OCI-LY7 (cell line): ENCODE data around the gene SYT9. TPM values are rescaled to one million over a fixed set of nuclear protein-coding genes. Genes with fewer than 3 reads are reported as not detected.

Experiments
- BruUV-seq: library from RNA; stranded (reverse); fragments of 400-500 nt; replicated peaks from 2 replicates; lab custom pipeline; 2021; lab: Mats Ljungman, UMichigan
- CTCF ChIA-PET: fragments of 300-600 bp; sonication (Branson Sonifier 250); formaldehyde crosslinking; loops from one replicate; lab custom pipeline; 2022; ENCODE audit warnings: antibody characterized with exemption; ENCODE audit not compliant: unreplicated experiment; lab: Charles Lee
- POLR2A ChIA-PET: fragments of 300-600 bp; sonication (Branson Sonifier 250); formaldehyde crosslinking; loops from one replicate; lab custom pipeline; 2022; ENCODE audit warnings: antibody characterized with exemption; lab: Charles Lee
- DNase-seq: peaks from one replicate; pipeline ENCODE4 v3.0.0-alpha.2; 2015; ENCODE audit warnings: low spot score
- H2AFZ ChIP-seq: fragments of 200-600 bp; sonication (generic), shearing (Covaris generic); 2 replicates; pipeline ENCODE4 v1.6.1; 2014; ENCODE audit warnings: mild to moderate bottlenecking, antibody characterized with exemption, low read length, moderate library complexity
- H3K27ac ChIP-seq: fragments of 200-600 bp; sonication (generic); 2 replicates; pipeline ENCODE4 v1.5.1; 2014; ENCODE audit warnings: mixed run types, low read depth, mild to moderate bottlenecking, moderate library complexity, low read length, inconsistent platforms; ENCODE audit not compliant: poor library complexity, severe bottlenecking
- H3K36me3 ChIP-seq: fragments of 200-600 bp; sonication (generic); 2 replicates; pipeline ENCODE4 v1.6.1; 2014; ENCODE audit warnings: mild to moderate bottlenecking, antibody characterized with exemption, low read length, moderate library complexity, mixed read lengths; ENCODE audit not compliant: insufficient read depth
- H3K4me1 ChIP-seq: fragments of 200-600 bp; sonication (generic); 2 replicates; pipeline ENCODE4 v1.5.1; 2014; ENCODE audit warnings: mild to moderate bottlenecking, low read length; ENCODE audit not compliant: insufficient read depth, poor library complexity, severe bottlenecking
- H3K4me2 ChIP-seq: fragments of 200-600 bp; sonication (generic); 2 replicates; pipeline ENCODE4 v1.6.1; 2014; ENCODE audit warnings: mild to moderate bottlenecking, low read length
- H3K4me3 ChIP-seq: fragments of 200-600 bp; sonication (generic); 2 replicates; pipeline ENCODE4 v1.5.1; 2014; ENCODE audit warnings: mild to moderate bottlenecking, low read depth, low read length; ENCODE audit not compliant: poor library complexity, severe bottlenecking
- H3K79me2 ChIP-seq: fragments of 200-600 bp; sonication (generic); 2 replicates; pipeline ENCODE4 v1.6.1; 2016; ENCODE audit warnings: low read depth, mild to moderate bottlenecking, low read length, moderate library complexity, mixed read lengths; ENCODE audit not compliant: insufficient read depth
- H3K9me2 ChIP-seq: fragments of 200-600 bp; sonication (generic); 2 replicates; pipeline ENCODE4 v1.6.1; 2016; ENCODE audit warnings: mild to moderate bottlenecking, low read length, mixed read lengths; ENCODE audit not compliant: insufficient read depth
- H3K9me3 ChIP-seq: fragments of 200-600 bp; sonication (generic); 2 replicates; pipeline ENCODE4 v1.6.1; 2014; ENCODE audit warnings: mild to moderate bottlenecking, mixed run types, low read length, mixed read lengths
- H4K20me1 ChIP-seq: fragments of 200-600 bp; sonication (generic); 2 replicates; pipeline ENCODE4 v1.6.1; 2014; ENCODE audit warnings: mild to moderate bottlenecking, antibody characterized with exemption, low read length, moderate library complexity, mixed read lengths; ENCODE audit not compliant: insufficient read depth
- CTCF ChIP-seq: fragments of 200-600 bp; sonication (generic); conservative IDR thresholded peaks from 2 replicates; pipeline ENCODE4 v1.5.1; 2014; ENCODE audit warnings: mild to moderate bottlenecking, antibody characterized with exemption, low read length, moderate library complexity, mixed read lengths
- EZH2phosphoT487 ChIP-seq: fragments of 200-600 bp; sonication (generic); IDR thresholded peaks from 2 replicates; pipeline ENCODE4 v1.6.1; 2018; ENCODE audit warnings: low read depth, borderline replicate concordance, mild to moderate bottlenecking, mixed run types, antibody characterized with exemption, low read length, moderate library complexity, mixed read lengths
- intact Hi-C: fragments of 100-400 bp; cut with micrococcal nuclease; formaldehyde crosslinking; loops from one replicate; pipeline ENCODE4 v1.10.0; 2022; ENCODE audit not compliant: unreplicated experiment
- total RNA-seq, 2 experiments: library from RNA; depleted of rRNA in 1 of 2; stranded (reverse); fragments of >200 nt in 1 of 2; shearing (Covaris generic) in 1 of 2; gene quantifications; 2 replicates each; pipeline ENCODE4 v1.2.3, GENCODE V29; 2014 to 2022

SYT9 gene
- total RNA-seq, 2 experiments from 2014 or later, result 0.19 TPM; not detected in 1

DNA sequence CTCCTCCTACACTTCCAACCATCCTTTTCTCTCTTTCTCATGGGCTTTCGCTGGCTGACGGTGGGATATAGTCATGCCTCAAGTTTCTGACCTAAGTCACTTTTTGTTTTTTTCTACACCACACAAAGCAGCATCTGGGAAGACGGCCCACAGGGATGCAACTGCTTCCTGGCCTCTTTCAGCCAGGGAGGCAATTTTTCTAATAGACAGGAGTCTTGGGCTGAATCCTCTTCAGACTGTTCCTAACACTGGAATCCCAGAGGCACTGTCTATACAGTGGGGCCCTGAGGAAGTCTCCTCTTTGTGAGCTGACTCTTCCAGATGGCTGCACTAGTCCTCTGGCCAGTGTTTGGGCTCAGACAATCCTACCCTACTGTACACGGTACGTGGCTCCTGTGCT, 193.9 kb downstream of the SYT9 start:
- TF ChIP-seq EZH2phosphoT487, result no peak
- no peak for TF ChIP-seq CTCF
- POLR2A ChIA-PET, result interaction anchor here (0.6 kb wide), 1 partner anchor 9 kb away, joined by 3 read pairs; no protein-coding TSS in a partner anchor
- Histone ChIP-seq H3K36me3 (no peaks in the 10 kb centered on the region), H3K79me2 (no peaks in the 10 kb centered on the region), H2AFZ (no peak overlapping the region), H3K4me3 (no peak overlapping the region), H3K9me2 (no peaks in the 10 kb centered on the region), H3K4me2 (no peak overlapping the region), H3K27ac (no peak overlapping the region), H3K9me3 (no peaks in the 10 kb centered on the region), H4K20me1 (no peaks in the 10 kb centered on the region), H3K4me1 (peaks cover 7% of the 10 kb centered on the region)
- CTCF ChIA-PET, result no interaction called here
- no peak for DNase-seq
- intact Hi-C loops, result no loop called here
- BruUV-seq, result no TSS peak

DNA sequence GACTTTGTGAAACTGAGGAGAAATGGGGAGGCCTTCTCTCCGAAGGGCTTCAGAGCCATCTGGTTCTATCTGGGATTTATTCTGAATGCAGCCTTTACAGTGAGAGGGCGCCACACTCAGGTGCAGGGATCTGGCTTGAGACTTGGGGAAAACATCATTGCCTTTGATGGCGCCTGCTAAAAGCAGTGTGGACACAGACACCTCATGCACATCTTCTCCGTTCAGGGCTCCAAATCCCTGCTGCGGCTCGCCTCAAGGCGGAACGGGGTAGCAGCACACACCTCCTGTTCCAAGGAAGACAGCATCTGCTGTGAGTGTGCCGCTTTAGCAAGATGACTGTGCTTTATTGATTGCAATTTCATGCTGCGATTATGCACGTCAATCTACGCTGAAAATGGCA, 196.5 kb downstream of the SYT9 start:
- peaks cover 7% of the 10 kb centered on the region for H3K4me1 ChIP-seq
- no peak for TF ChIP-seq EZH2phosphoT487
- TF ChIP-seq CTCF, result peak; percentile 56
- H4K20me1 ChIP-seq, result no peaks in the 10 kb centered on the region
- no peak for DNase-seq
- H3K9me2 ChIP-seq, result no peaks in the 10 kb centered on the region
- H2AFZ ChIP-seq, result no peak overlapping the region
- H3K79me2 ChIP-seq, result no peaks in the 10 kb centered on the region
- ChIA-PET POLR2A (no interaction called here), CTCF (no interaction called here)
- no peak overlapping the region for H3K4me2 ChIP-seq
- intact Hi-C loops, result no loop called here
- H3K27ac ChIP-seq, result no peak overlapping the region
- no peaks in the 10 kb centered on the region for H3K36me3 ChIP-seq
- H3K4me3 ChIP-seq, result no peak overlapping the region
- H3K9me3 ChIP-seq, result no peaks in the 10 kb centered on the region
- no TSS peak for BruUV-seq

- no peak overlapping the region for H3K4me2 ChIP-seq
- H3K36me3 ChIP-seq, result no peaks in the 10 kb centered on the region
- BruUV-seq, result no TSS peak
- no peak overlapping the region for H3K27ac ChIP-seq
- H4K20me1 ChIP-seq, result no peaks in the 10 kb centered on the region
- no peaks in the 10 kb centered on the region for H3K9me3 ChIP-seq
- TF ChIP-seq CTCF (no peak), EZH2phosphoT487 (no peak)
- intact Hi-C loops, result no loop called here
- H3K9me2 ChIP-seq, result no peaks in the 10 kb centered on the region
- DNase-seq, result no peak
- H3K79me2 ChIP-seq, result no peaks in the 10 kb centered on the region
- peaks cover 7% of the 10 kb centered on the region for H3K4me1 ChIP-seq
- POLR2A ChIA-PET, result interaction anchor here (2.0 to 2.1 kb wide), 2 partner anchors 11 to 13 kb away, joined by 7 read pairs; no protein-coding TSS in a partner anchor
- CTCF ChIA-PET, result no interaction called here
- H2AFZ ChIP-seq, result no peak overlapping the region
- H3K4me3 ChIP-seq, result no peak overlapping the region
Observed at GRCh38 chr11:7449211-7449840, 197.6 kb downstream of the SYT9 start.
